Smooth muscle cell (in vitro differentiated cells): ENCODE data around the gene CNPY2. TPM values are rescaled to one million over a fixed set of nuclear protein-coding genes. Genes with fewer than 3 reads are reported as not detected.

Experiments used
- DNase-seq: peaks from one replicate; lab custom pipeline; 2025; ENCODE audit not compliant: unreplicated experiment; lab: John Stamatoyannopoulos, UW
- H2AFZ ChIP-seq: fragments of 200-600 bp; sonication (generic); 2 replicates; pipeline ENCODE4 v1.6.0; 2016; ENCODE audit warnings: antibody characterized with exemption, low read depth, mild to moderate bottlenecking
- H3F3A ChIP-seq: fragments of 200-600 bp; sonication (generic); 2 replicates; pipeline ENCODE4 v1.6.0; 2017; ENCODE audit warnings: antibody characterized with exemption, low read depth
- H3K27ac ChIP-seq: fragments of 200-600 bp; sonication (generic); 2 replicates; pipeline ENCODE4 v1.5.1; 2016; ENCODE audit warnings: low read depth, mild to moderate bottlenecking
- H3K27me3 ChIP-seq: fragments of 200-600 bp; sonication (generic); 2 replicates; pipeline ENCODE4 v1.6.1; 2016; ENCODE audit warnings: low read depth, mild to moderate bottlenecking
- H3K36me3 ChIP-seq: fragments of 200-600 bp; sonication (generic); 2 replicates; pipeline ENCODE4 v1.5.1; 2016; ENCODE audit warnings: low read depth
- H3K4me1 ChIP-seq: fragments of 200-600 bp; sonication (generic); 2 replicates; pipeline ENCODE4 v1.5.1; 2016; ENCODE audit warnings: low read depth
- H3K4me2 ChIP-seq: fragments of 200-600 bp; sonication (generic); 2 replicates; pipeline ENCODE4 v1.6.0; 2016; ENCODE audit warnings: mild to moderate bottlenecking
- H3K4me3 ChIP-seq: fragments of 200-600 bp; sonication (generic); 2 replicates; pipeline ENCODE4 v1.5.1; 2016; ENCODE audit warnings: mild to moderate bottlenecking
- H3K79me2 ChIP-seq: fragments of 200-600 bp; sonication (generic); 2 replicates; pipeline ENCODE4 v1.6.0; 2016; ENCODE audit warnings: low read depth, mild to moderate bottlenecking
- H3K9ac ChIP-seq: fragments of 200-600 bp; sonication (generic); 2 replicates; pipeline ENCODE4 v1.6.0; 2016; ENCODE audit warnings: low read depth
- H3K9me3 ChIP-seq: fragments of 200-600 bp; sonication (generic); replicated peaks from 2 replicates; pipeline ENCODE4 v1.5.1; 2016; ENCODE audit warnings: low read depth
- H4K20me1 ChIP-seq: fragments of 200-600 bp; sonication (generic); 2 replicates; pipeline ENCODE4 v1.6.0; 2016; ENCODE audit warnings: low read depth
- WGBS: methylation state at CpG from one replicate; pipeline ENCODE4 v1.1.7; 2016; ENCODE audit warnings: low lambda C conversion rate; 5-methylcytosine and 5-hydroxymethylcytosine counted together
- polyA plus RNA-seq: library from polyadenylated mRNA; unstranded; fragments of >200 nt; fragmentation: Nextera tagmentation; extraction: Ambion mirVana; gene quantifications from 2 replicates; pipeline ENCODE4 v1.2.1, GENCODE V29; 2016
- total RNA-seq: library from RNA; depleted of rRNA; stranded (reverse); fragments of >200 nt; gene quantifications from 2 replicates; pipeline ENCODE4 v1.2.3, GENCODE V29; 2014
- TF ChIP-seq, protein P1 (sequence below): fragments of 200-600 bp; sonication (generic); IDR thresholded peaks from 2 replicates; pipeline ENCODE4 v1.5.1; 2017; ENCODE audit warnings: borderline replicate concordance, mild to moderate bottlenecking, antibody characterized with exemption; ENCODE audit not compliant: insufficient read depth, poor library complexity, severe bottlenecking

Gene CNPY2
- total and polyA plus RNA-seq, 2 experiments from 2014 or later: 147 to 334 TPM

DNA sequence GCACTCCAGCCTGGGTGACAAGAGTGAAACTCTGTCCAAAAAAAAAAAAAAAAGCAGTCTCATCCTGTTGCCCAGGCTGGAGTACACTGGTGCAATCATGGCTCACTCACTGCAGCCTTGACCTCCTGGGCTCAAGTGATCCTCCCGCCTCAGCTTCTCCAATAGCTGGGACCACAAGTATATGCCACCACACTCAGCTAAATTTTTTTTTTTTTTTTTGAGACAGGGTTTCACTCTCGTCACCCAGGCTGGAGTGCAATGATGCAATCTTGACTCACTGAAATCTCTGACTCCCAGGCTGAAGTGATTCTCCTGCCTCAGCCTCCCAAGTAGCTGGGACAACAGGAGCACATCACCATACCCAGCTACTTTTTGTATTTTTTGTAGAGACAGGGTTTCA lies 5.2 kb upstream of the CNPY2 start:
- Histone ChIP-seq H3K9me3 (no peaks in the 10 kb centered on the region), H3K4me2 (no peak overlapping the region), H3K36me3 (no peaks in the 10 kb centered on the region), H3K27ac (no peak overlapping the region), H3K27me3 (no peaks in the 10 kb centered on the region), H2AFZ (no peak overlapping the region), H3K4me3 (no peak overlapping the region), H3F3A (no peaks in the 10 kb centered on the region), H3K9ac (no peak overlapping the region), H3K4me1 (peaks cover 7% of the 10 kb centered on the region), H4K20me1 (no peaks in the 10 kb centered on the region), H3K79me2 (no peaks in the 10 kb centered on the region)
- no peak for DNase-seq
- WGBS: 76% methylated on average over 2 of the region's 2 CpGs
- TF ChIP-seq, protein P1, sequence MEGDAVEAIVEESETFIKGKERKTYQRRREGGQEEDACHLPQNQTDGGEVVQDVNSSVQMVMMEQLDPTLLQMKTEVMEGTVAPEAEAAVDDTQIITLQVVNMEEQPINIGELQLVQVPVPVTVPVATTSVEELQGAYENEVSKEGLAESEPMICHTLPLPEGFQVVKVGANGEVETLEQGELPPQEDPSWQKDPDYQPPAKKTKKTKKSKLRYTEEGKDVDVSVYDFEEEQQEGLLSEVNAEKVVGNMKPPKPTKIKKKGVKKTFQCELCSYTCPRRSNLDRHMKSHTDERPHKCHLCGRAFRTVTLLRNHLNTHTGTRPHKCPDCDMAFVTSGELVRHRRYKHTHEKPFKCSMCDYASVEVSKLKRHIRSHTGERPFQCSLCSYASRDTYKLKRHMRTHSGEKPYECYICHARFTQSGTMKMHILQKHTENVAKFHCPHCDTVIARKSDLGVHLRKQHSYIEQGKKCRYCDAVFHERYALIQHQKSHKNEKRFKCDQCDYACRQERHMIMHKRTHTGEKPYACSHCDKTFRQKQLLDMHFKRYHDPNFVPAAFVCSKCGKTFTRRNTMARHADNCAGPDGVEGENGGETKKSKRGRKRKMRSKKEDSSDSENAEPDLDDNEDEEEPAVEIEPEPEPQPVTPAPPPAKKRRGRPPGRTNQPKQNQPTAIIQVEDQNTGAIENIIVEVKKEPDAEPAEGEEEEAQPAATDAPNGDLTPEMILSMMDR: no peak

DNA sequence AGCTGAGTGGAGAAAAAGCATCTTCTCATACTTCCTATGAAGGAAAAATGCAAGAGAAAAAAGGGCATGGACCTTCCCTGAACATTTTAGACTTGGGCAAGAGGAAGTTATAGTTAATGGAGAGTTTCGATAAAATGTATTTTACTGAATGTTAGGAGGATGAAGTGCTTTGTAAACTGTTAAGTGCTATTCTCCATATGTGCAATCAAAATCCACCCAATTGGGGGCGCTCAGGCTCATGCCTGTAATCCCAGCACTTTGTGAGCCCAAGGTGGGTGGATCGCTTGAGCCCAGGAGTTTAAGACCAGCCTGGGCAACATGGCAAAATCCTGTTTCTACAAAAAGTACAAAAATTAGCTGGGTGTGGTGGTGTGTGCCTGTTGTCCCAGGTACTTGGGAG lies 1.9 kb upstream of the CNPY2 start:
- Histone ChIP-seq H3K9me3 (no peaks in the 10 kb centered on the region), H3K27ac (no peak overlapping the region), H3K36me3 (no peaks in the 10 kb centered on the region), H3K4me2 (no peak overlapping the region), H4K20me1 (no peaks in the 10 kb centered on the region), H3K27me3 (no peaks in the 10 kb centered on the region), H3F3A (no peaks in the 10 kb centered on the region), H3K4me3 (no peak overlapping the region), H2AFZ (no peak overlapping the region), H3K79me2 (peaks cover 20% of the 10 kb centered on the region), H3K9ac (no peak overlapping the region), H3K4me1 (peaks cover 14% of the 10 kb centered on the region)
- 80% methylated on average over 3 of the region's 3 CpGs for WGBS
- DNase-seq: no peak
- TF ChIP-seq, protein P1: no peak

DNA sequence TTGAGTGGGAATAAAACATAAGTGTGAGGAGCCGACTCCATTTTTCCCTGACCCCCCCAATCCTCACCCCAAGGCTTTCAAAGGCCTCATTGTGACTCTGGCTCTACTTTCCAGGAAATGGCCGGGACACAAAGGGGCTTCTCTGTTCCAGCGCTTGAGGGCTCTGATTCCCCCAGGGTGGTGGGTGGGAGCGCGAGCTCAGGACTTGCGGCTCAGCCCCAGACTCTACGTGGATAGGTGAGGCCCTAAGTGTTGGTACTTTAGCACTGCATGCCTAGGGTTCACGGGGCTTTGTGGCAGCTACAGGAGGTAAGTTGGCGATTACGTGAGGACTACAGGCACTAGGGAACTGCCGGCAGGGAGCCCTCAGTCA lies 553 bp downstream of the CNPY2 start:
- Histone ChIP-seq H3K4me2 (peak overlapping the region; percentile 98), H3K9ac (peak overlapping the region; percentile 80), H3K4me1 (peaks cover 14% of the 10 kb centered on the region), H3K27ac (peak overlapping the region; percentile 69), H2AFZ (peak overlapping the region; percentile 91), H3F3A (no peaks in the 10 kb centered on the region), H3K9me3 (no peaks in the 10 kb centered on the region), H4K20me1 (no peaks in the 10 kb centered on the region), H3K27me3 (no peaks in the 10 kb centered on the region), H3K4me3 (peak overlapping the region; percentile 93), H3K79me2 (peaks cover 20% of the 10 kb centered on the region), H3K36me3 (no peaks in the 10 kb centered on the region)
- no peak for DNase-seq
- TF ChIP-seq, protein P1: no peak
- WGBS: 5% methylated on average over 11 of the region's 11 CpGs

DNA sequence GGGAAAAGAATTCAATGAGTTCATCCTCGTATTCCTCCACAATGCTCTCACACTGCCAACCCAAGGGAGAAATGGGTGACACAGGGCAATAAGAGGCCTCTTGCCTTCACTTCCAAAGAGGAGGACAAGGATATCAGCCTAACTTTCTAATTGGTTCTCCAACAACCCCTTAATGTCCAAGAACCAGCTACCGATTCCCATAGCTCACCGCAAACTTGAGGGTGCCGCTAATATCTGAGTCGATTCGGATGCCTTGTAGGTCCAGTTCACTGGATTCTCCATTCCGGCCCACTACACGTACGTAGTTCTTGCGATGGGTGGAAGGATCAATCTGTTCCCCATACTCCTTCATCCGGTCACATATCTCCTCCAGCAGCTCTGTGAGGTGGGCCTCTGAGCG lies 4.8 kb downstream of the CNPY2 start:
- no peak overlapping the region for H3K4me3 ChIP-seq
- H3K27ac ChIP-seq: no peak overlapping the region
- no peak overlapping the region for H3K9ac ChIP-seq
- H3K36me3 ChIP-seq: peaks cover 13% of the 10 kb centered on the region
- H2AFZ ChIP-seq: no peak overlapping the region
- TF ChIP-seq, protein P1: no peak
- no peaks in the 10 kb centered on the region for H4K20me1 ChIP-seq
- H3K79me2 ChIP-seq: peaks cover 20% of the 10 kb centered on the region
- no peak overlapping the region for H3K4me2 ChIP-seq
- no peaks in the 10 kb centered on the region for H3K9me3 ChIP-seq
- H3K27me3 ChIP-seq: no peaks in the 10 kb centered on the region
- H3F3A ChIP-seq: peaks cover 7% of the 10 kb centered on the region
- WGBS: 97% methylated on average over 12 of the region's 12 CpGs
- DNase-seq: no peak
- H3K4me1 ChIP-seq: peaks cover 8% of the 10 kb centered on the region
